Activated CD8-positive, alpha-beta memory T cell treated with anti-CD3 and anti-CD28 coated beads for 4 hours (primary cell): Measurements from ENCODE around the gene SIAH3.

Experiments
- DNase-seq, 2 donors: peaks; one replicate each; pipeline ENCODE4 v3.0.0-alpha.2; 2020; ENCODE audit warnings: low read depth in 2 of 2

The SIAH3 gene

DNA sequence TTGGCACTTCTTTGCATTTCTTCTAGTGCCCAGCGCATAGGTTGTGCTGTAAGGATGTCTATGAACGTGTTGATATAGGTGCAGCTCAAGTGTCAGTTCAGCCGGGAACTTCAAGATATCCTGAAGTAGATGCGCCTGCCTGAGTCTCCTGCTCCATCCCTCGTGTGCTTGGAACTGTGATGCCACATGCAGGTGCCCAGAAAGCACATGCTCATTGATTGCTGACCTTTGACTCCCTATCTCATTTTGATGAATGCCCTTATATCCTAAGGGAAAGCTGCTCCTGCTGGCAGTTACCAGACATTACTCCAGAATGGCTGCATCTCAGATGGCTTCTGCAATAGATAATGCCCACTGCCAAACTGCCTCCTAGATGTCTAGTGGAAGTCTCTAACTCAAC, 108.6 kb downstream of the SIAH3 start:
- DNase-seq: no peak

DNA sequence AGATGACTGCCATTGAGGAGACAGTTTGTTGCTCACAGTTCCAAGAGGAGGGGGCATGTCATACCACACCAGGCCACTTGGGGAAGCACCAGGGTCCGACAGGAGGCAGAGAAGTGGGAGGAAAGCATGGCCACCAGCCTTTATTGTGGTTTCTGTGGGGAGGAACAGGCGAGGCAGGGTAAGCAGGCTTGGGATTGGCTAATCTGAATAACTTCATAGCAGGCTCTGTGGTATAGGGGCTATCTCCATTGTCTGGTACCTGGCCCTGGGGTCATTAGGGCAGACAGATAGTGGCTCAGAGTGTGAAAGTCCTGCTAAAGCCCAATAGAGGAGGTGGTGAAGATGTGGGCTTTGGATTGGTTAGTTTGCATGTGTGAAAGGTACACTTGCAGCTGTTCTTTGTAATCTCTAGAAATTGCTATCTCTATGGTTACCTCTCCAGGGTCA, 114.0 kb downstream of the SIAH3 start:
- no peak for DNase-seq

DNA sequence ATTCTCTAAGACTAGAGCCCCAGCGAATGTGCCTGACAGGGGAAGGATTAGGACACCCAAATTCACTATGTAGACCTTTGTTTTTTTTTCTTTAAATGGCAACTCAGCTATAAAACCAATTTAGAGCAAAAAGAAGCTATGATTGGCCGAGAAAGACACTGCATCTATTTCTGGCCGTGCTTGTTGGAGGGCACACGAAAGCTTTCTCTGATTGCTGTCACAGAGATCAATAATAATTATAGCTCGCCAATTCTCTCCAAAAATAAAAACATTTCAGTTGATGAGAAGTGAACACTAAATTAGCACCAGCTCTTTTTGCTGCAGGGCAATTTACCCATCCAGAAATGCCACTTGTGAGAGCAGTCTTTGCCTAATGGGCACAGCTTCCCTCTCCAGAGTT, 118.2 kb downstream of the SIAH3 start:
- DNase-seq: no peak

DNA sequence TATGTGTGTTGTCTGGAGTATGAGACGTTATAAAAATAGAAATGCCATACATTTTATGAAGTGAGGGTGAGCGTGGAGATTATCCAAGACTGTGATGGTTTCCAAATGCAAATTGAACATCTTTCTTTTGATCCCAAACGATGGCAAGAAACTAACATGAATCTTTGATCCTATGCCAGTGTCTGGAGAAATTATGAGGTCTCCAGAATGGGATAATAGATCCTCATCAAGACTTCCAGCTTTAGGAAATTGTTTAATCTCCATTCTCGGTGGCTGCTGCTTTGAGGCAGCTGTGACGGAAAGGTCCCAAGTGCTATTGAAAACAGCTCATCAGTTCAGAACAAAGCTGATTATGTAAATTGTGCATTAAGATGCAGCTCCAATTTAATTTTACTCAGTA, 118.6 kb downstream of the SIAH3 start:
- no peak for DNase-seq

DNA sequence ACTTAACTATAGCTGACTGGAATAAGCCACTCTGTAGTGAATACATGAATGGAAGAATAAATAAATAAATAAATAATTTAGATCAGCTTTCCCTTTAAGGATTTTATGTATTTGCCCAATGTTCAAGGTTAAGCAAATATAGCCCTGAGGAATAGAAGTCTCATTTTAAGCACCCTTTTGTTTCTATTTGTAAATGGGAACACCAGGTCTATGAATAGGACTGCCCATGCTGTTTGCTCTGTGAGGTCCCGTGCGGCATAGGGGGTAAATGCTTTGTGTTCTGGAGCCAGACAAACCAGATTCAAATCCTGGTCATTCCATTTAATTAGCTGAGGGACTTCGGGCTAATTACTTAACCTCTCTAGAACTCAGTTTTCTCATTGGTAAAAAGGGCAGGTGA, 120.1 kb downstream of the SIAH3 start:
- no peak for DNase-seq

DNA sequence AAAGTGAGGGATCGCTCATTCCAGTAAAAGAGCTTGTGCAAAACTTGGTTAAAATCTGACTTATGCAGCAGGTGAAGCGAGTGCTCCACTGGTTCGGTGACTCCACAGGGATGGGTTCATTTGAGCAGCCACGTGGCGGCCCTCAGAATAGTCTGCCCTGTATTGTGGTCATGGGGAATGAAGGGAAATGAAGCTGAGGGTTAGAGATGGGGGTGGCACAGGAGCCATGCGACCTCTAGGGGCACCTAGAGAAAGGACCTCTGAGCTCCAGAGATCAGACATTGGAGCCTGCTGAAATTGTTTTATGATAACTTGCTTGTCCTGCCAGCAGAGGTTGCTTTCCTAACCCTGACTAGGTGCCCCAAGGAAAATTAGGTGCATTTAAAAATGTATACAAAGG, 122.8 kb downstream of the SIAH3 start:
- no peak for DNase-seq
